IMR-90 (cell line): Measurements from ENCODE around the gene ZNF524. TPM values are rescaled to one million over a fixed set of nuclear protein-coding genes. Genes with fewer than 3 reads are reported as not detected.
A peak's percentile ranks its signal among the peaks of the same experiment; 100 is the strongest.

Experiments used
- ATAC-seq: fragments of 200-7000 bp; cut with Tn5 transposase; 2 replicates; pipeline ENCODE4 v1.9.1; 2020; ENCODE audit warnings: low read depth, mild to moderate bottlenecking, moderate library complexity
- BruUV-seq: library from RNA; stranded (reverse); fragments of 400-500 nt; replicated peaks from 2 replicates; lab custom pipeline; 2021; lab: Mats Ljungman, UMichigan
- CTCF ChIA-PET: fragments of 300-600 bp; formaldehyde crosslinking; extraction: SDS; loops from one replicate; lab custom pipeline; 2021; ENCODE audit warnings: antibody characterized with exemption; lab: Yijun Ruan, JAX
- POLR2A ChIA-PET: fragments of 300-600 bp; sonication (Branson Sonifier 250); formaldehyde crosslinking; loops from one replicate; lab custom pipeline; 2022; ENCODE audit warnings: antibody characterized with exemption; ENCODE audit not compliant: unreplicated experiment; lab: Charles Lee
- DNase-seq: peaks from one replicate; pipeline ENCODE4 v3.0.0; 2013
- H2AFZ ChIP-seq: replicated peaks from 2 replicates; pipeline ENCODE3; 2013; ENCODE audit warnings: low read length, mild to moderate bottlenecking; ENCODE audit not compliant: poor library complexity
- H2AK5ac ChIP-seq: 2 replicates; pipeline ENCODE4 v1.6.1; 2013; ENCODE audit warnings: low read depth, low read length, inconsistent platforms
- H2AK9ac ChIP-seq: replicated peaks from 2 replicates; pipeline ENCODE3; 2013; ENCODE audit warnings: mild to moderate bottlenecking, low read depth, low read length, moderate library complexity; ENCODE audit not compliant: poor library complexity
- H2BK120ac ChIP-seq: 2 replicates; pipeline ENCODE4 v1.6.1; 2013; ENCODE audit warnings: low read depth, low read length, inconsistent platforms
- H2BK15ac ChIP-seq: 3 replicates; pipeline ENCODE4 v1.6.1; 2013; ENCODE audit warnings: low read depth, low read length, inconsistent platforms
- H2BK20ac ChIP-seq: 2 replicates; pipeline ENCODE4 v1.6.1; 2013; ENCODE audit warnings: low read depth, mild to moderate bottlenecking, inconsistent platforms, low read length, moderate library complexity
- H2BK5ac ChIP-seq: 2 replicates; pipeline ENCODE4 v1.6.1; 2013; ENCODE audit warnings: mild to moderate bottlenecking, low read depth, low read length, inconsistent platforms; ENCODE audit not compliant: poor library complexity, severe bottlenecking
- H3K14ac ChIP-seq: replicated peaks from 2 replicates; pipeline ENCODE4 v1.6.1; 2013; ENCODE audit warnings: low read depth, low read length, inconsistent platforms
- H3K18ac ChIP-seq: 2 replicates; pipeline ENCODE4 v1.6.1; 2013; ENCODE audit warnings: low read depth, low read length, control low read depth
- H3K23ac ChIP-seq: 2 replicates; pipeline ENCODE4 v1.6.1; 2013; ENCODE audit warnings: low read depth, low read length, inconsistent platforms
- H3K27ac ChIP-seq: 2 replicates; pipeline ENCODE4 v1.5.1; 2013; ENCODE audit warnings: mild to moderate bottlenecking, control low read depth, low read length; ENCODE audit not compliant: insufficient read depth
- H3K27me3 ChIP-seq: 2 replicates; pipeline ENCODE4 v1.6.1; 2013; ENCODE audit warnings: low read length; ENCODE audit not compliant: control insufficient read depth, insufficient read depth
- H3K36me3 ChIP-seq: 2 replicates; pipeline ENCODE4 v1.6.1; 2013; ENCODE audit warnings: low read length, mixed read lengths; ENCODE audit not compliant: control insufficient read depth, insufficient read depth
- H3K4ac ChIP-seq: 2 replicates; pipeline ENCODE4 v1.6.1; 2013; ENCODE audit warnings: low read depth, low read length, inconsistent platforms
- H3K4me1 ChIP-seq: 2 replicates; pipeline ENCODE4 v1.6.1; 2013; ENCODE audit warnings: low read length, mixed read lengths; ENCODE audit not compliant: control insufficient read depth, insufficient read depth
- H3K4me2 ChIP-seq: 2 replicates; pipeline ENCODE4 v1.6.1; 2013; ENCODE audit warnings: low read depth, mild to moderate bottlenecking, control low read depth, low read length, moderate library complexity
- H3K4me3 ChIP-seq: 2 replicates; pipeline ENCODE4 v1.5.1; 2013; ENCODE audit warnings: low read depth, mild to moderate bottlenecking, control low read depth, low read length, moderate library complexity; ENCODE audit not compliant: insufficient read depth
- H3K56ac ChIP-seq: 2 replicates; pipeline ENCODE4 v1.6.1; 2013; ENCODE audit warnings: low read length, inconsistent platforms; ENCODE audit not compliant: insufficient read depth; ENCODE audit errors: extremely low read depth
- H3K79me1 ChIP-seq, 2 experiments: 2 replicates each; pipeline ENCODE4 v1.6.1; 2013; ENCODE audit warnings: low read length in 2 of 2, inconsistent platforms in 1 of 2, low read depth in 1 of 2
- H3K9ac ChIP-seq: 2 replicates; pipeline ENCODE4 v1.6.1; 2013; ENCODE audit warnings: low read depth, low read length, control low read depth
- H3K9me1 ChIP-seq: 2 replicates; pipeline ENCODE4 v1.6.1; 2013; ENCODE audit warnings: low read length, inconsistent platforms; ENCODE audit not compliant: insufficient read depth
- H3K9me3 ChIP-seq: 2 replicates; pipeline ENCODE4 v1.6.1; 2013; ENCODE audit warnings: low read length; ENCODE audit not compliant: control insufficient read depth, insufficient read depth
- H4K20me1 ChIP-seq: 2 replicates; pipeline ENCODE4 v1.6.1; 2013; ENCODE audit warnings: low read length, inconsistent platforms; ENCODE audit not compliant: insufficient read depth
- H4K5ac ChIP-seq: 2 replicates; pipeline ENCODE4 v1.6.1; 2013; ENCODE audit warnings: mild to moderate bottlenecking, low read depth, low read length, control low read depth
- H4K8ac ChIP-seq, 2 experiments: 2 replicates each; pipeline ENCODE4 v1.6.1; 2013; ENCODE audit warnings: low read depth in 2 of 2, low read length in 2 of 2, control low read depth in 1 of 2, inconsistent platforms in 1 of 2
- H4K91ac ChIP-seq: 2 replicates; pipeline ENCODE4 v1.6.1; 2013; ENCODE audit warnings: low read depth, low read length, inconsistent platforms; ENCODE audit not compliant: insufficient read depth
- MAFK ChIP-seq: IDR thresholded peaks from 2 replicates; pipeline ENCODE4 v1.6.1; 2012; ENCODE audit warnings: low read depth, low read length, improper control_type of control experiment
- POLR2A ChIP-seq: IDR thresholded peaks from 2 replicates; pipeline ENCODE4 v1.6.1; 2012; ENCODE audit warnings: mild to moderate bottlenecking, low read depth, low read length
- RCOR1 ChIP-seq: IDR thresholded peaks from 2 replicates; pipeline ENCODE4 v1.6.1; 2012; ENCODE audit warnings: mild to moderate bottlenecking, low read length, improper control_type of control experiment; ENCODE audit not compliant: insufficient replicate concordance
- RFX5 ChIP-seq: IDR thresholded peaks from 2 replicates; pipeline ENCODE4 v1.8.0; 2012; ENCODE audit warnings: low read depth, mild to moderate bottlenecking, low read length, moderate library complexity
- WGBS, 2 experiments: methylation state at CpG; one replicate each; pipeline versions ENCODE4 v1.1.5 to v1.1.7; 2013; ENCODE audit warnings: missing lambda C conversion rate in 2 of 2; ENCODE audit not compliant: insufficient read length in 1 of 2; ENCODE audit errors: extremely low coverage in 2 of 2; 5-methylcytosine and 5-hydroxymethylcytosine counted together
- dilution Hi-C: fragments of 300-500 bp; cut with HindIII; formaldehyde crosslinking; loops from one replicate; pipeline ENCODE4 v1.14.3; 2018; ENCODE audit warnings: low sequenced_read_pairs; ENCODE audit not compliant: unreplicated experiment
- in situ Hi-C: fragments of 300-500 bp; cut with MboI; formaldehyde crosslinking; loops from 3 replicates; pipeline ENCODE4 v1.14.3; 2019; ENCODE audit warnings: low sequenced_read_pairs, inconsistent platforms, mixed read lengths
- intact Hi-C: fragments of 100-400 bp; cut with micrococcal nuclease; formaldehyde crosslinking; loops from 2 replicates; pipeline ENCODE4 v1.10.0; 2022
- polyA plus RNA-seq, 3 experiments: library from polyadenylated mRNA; depleted of rRNA; stranded (reverse); fragments of >200 nt; gene quantifications; 2 replicates each; pipeline ENCODE4 v1.2.3, GENCODE V29; 2012; ENCODE audit warnings: low replicate concordance in 1 of 3
- total RNA-seq: library from RNA; depleted of rRNA; stranded (reverse); fragments of >200 nt; gene quantifications from 2 replicates; pipeline ENCODE4 v1.2.3, GENCODE V29; 2012

The ZNF524 gene
- total and polyA plus RNA-seq, 2 of the 4 experiments (the other 2 are of a cell fraction): 2.3 to 6.6 TPM

- Histone ChIP-seq H2AK9ac (peak overlapping the region; percentile 100), H3K36me3 (peaks cover 19% of the 10 kb centered on the region), H3K9me3 (no peaks in the 10 kb centered on the region), H3K79me1 (peaks cover 18 to 45% of the 10 kb centered on the region in 2 experiments), H2BK20ac (no peak overlapping the region; the same call in 1 of the 2 replicates), H2BK120ac (no peak overlapping the region), H3K18ac (peak overlapping the region; percentile 55; the same call in 1 of the 2 replicates), H4K8ac (peak overlapping the region; percentile 92 to 100), H4K20me1 (no peaks in the 10 kb centered on the region), H3K56ac (peak overlapping the region; percentile 60; the same call in 1 of the 2 replicates), H2AFZ (peak overlapping the region; percentile 95), H3K27me3 (no peaks in the 10 kb centered on the region), H3K4me2 (peak overlapping the region; percentile 99), H3K4me1 (peaks cover 8% of the 10 kb centered on the region), H3K9me1 (no peaks in the 10 kb centered on the region), H3K9ac (peak overlapping the region; percentile 95), H4K91ac (peak overlapping the region; percentile 85), H2BK15ac (0 out of 3 replicates have a peak overlapping the region, but pooled peaks have one; percentile 59), H2AK5ac (peak overlapping the region; percentile 98), H3K14ac (peak overlapping the region; percentile 94), H3K23ac (peak overlapping the region; percentile 94; the same call in 1 of the 2 replicates), H2BK5ac (peak overlapping the region; percentile 94), H3K4ac (peak overlapping the region; percentile 92), H3K27ac (peak overlapping the region; percentile 97), H4K5ac (peak overlapping the region; percentile 88), H3K4me3 (peak overlapping the region; percentile 86)
- no peak for ATAC-seq
- dilution Hi-C loops: no loop called here
- intact Hi-C loops: no loop called here
- TF ChIP-seq MAFK: no peak
- TF ChIP-seq POLR2A: no peak
- no peak for TF ChIP-seq RFX5
- TF ChIP-seq RCOR1: no peak
- in situ Hi-C loops: loop anchor here (25.0 kb wide), 2 partner anchors 361 to 536 kb away; partner anchors contain the start of genes BRSK1, HSPBP1 and PPP1R12C
- 15% methylated on average over 5 of the region's 25 CpGs; no CpG with 5 or more reads in 1 of the 2 experiments for WGBS, 2 experiments
- ChIA-PET POLR2A (interaction anchor here (0.6 kb wide), 1 partner anchor 33 kb away, joined by 12 read pairs; no protein-coding TSS in a partner anchor), CTCF (no interaction called here)
- no peak for DNase-seq
- no TSS peak for BruUV-seq
Measured at GRCh38 chr19:55648585-55649267, 48.6 kb downstream of the ZNF524 start.
